ENCODE data around the gene TNF.
A peak's percentile ranks its signal among the peaks of the same experiment; 100 is the strongest.

Gene TNF

GRCh38 chr6:31558318-31558625, 17.1 kb upstream of the TNF start:
- Histone ChIP-seq H3K36me3 (ENCODE audit: control insufficient read depth in 1 of 2, insufficient read depth in 2 of 2, low read length in 2 of 2) (peaks cover 14 to 31% of the 10 kb centered on the region in 2 donors), H3K27me3 (ENCODE audit: control insufficient read depth in 1 of 2, insufficient read depth in 2 of 2, low read length in 2 of 2) (no peaks in the 10 kb centered on the region), H3K4me1 (ENCODE audit: control insufficient read depth in 1 of 2, insufficient read depth in 2 of 2, low read length in 2 of 2) (peaks cover 25 to 33% of the 10 kb centered on the region in 2 donors), H3K4me3 (ENCODE audit: low read depth in 1 of 2, low read length in 2 of 2) (no peak overlapping the region), H3K27ac (ENCODE audit: low read depth, low read length) (no peak overlapping the region), H3K9ac (ENCODE audit: low read depth in 1 of 2, low read length in 2 of 2) (peak overlapping the region in 1 of 2 donors; percentile 18), H3K9me3 (ENCODE audit: control insufficient read depth in 1 of 2, low read length in 2 of 2) (no peaks in the 10 kb centered on the region)

- peak overlapping the region; percentile 10 for H3K27ac ChIP-seq (ENCODE audit: low read depth, low read length)
- peaks cover 14 to 30% of the 10 kb centered on the region in 2 donors for H3K36me3 ChIP-seq (ENCODE audit: control insufficient read depth in 1 of 2, insufficient read depth in 2 of 2, low read length in 2 of 2)
- H3K4me3 ChIP-seq (ENCODE audit: low read depth in 1 of 2, low read length in 2 of 2), result peak overlapping the region in 1 of 2 donors; percentile 23
- no peaks in the 10 kb centered on the region for H3K9me3 ChIP-seq (ENCODE audit: control insufficient read depth in 1 of 2, low read length in 2 of 2)
- H3K9ac ChIP-seq (ENCODE audit: low read depth in 1 of 2, low read length in 2 of 2), result peak overlapping the region in 1 of 2 donors; percentile 18
- H3K27me3 ChIP-seq (ENCODE audit: control insufficient read depth in 1 of 2, insufficient read depth in 2 of 2, low read length in 2 of 2), result no peaks in the 10 kb centered on the region
- H3K4me1 ChIP-seq (ENCODE audit: control insufficient read depth in 1 of 2, insufficient read depth in 2 of 2, low read length in 2 of 2), result peaks cover 25 to 33% of the 10 kb centered on the region in 2 donors
Measured at GRCh38 chr6:31558631-31559500, 16.5 kb upstream of the TNF start.

GRCh38 chr6:31559606-31559957, 15.8 kb upstream of the TNF start:
- Histone ChIP-seq H3K4me3 (ENCODE audit: low read depth in 1 of 2, low read length in 2 of 2) (peak overlapping the region; percentile 2 to 22), H3K9me3 (ENCODE audit: control insufficient read depth in 1 of 2, low read length in 2 of 2) (no peaks in the 10 kb centered on the region), H3K27ac (ENCODE audit: low read depth, low read length) (peak overlapping the region; percentile 14), H3K4me1 (ENCODE audit: control insufficient read depth in 1 of 2, insufficient read depth in 2 of 2, low read length in 2 of 2) (peaks cover 25 to 33% of the 10 kb centered on the region in 2 donors), H3K27me3 (ENCODE audit: control insufficient read depth in 1 of 2, insufficient read depth in 2 of 2, low read length in 2 of 2) (no peaks in the 10 kb centered on the region), H3K9ac (ENCODE audit: low read depth in 1 of 2, low read length in 2 of 2) (no peak overlapping the region), H3K36me3 (ENCODE audit: control insufficient read depth in 1 of 2, insufficient read depth in 2 of 2, low read length in 2 of 2) (peaks cover 14 to 30% of the 10 kb centered on the region in 2 donors)

DNA sequence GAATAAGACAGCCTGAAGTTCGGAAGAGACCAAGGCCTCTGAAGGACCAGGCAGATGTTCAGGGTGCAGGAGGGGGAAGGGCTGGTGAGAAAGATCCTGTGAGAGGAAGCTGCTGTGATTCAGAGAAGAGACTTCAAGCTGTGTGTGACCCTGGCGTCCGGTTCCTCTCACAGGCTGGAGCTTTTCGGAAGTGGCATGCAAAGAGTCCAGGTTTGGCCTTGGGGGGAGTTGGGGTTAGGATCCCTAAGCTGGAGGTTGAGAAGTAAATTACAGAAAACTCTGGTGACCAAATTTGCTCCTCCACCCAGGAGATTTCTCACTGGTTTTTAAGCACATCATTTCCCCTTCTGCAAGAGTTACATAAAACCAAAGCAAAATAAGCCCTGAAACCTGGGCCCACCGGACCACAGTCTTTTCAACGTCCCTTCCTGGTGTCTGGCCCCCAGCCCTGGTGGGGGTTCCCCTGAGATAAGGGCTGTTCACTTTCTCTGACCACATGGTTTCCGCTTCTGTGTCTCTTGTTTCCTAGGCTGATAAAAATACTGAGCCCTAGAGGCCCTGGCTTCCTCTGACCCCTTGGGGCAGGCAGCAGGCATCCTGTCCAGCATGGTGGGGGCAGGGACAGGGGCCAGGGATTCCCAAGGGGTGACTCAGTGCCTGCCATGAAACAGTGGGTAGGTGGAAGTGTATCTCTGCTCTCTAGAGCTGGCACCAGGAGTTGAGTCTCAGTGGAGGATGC, 15.2 kb upstream of the TNF start:
- Histone ChIP-seq H3K36me3 (ENCODE audit: control insufficient read depth in 1 of 2, insufficient read depth in 2 of 2, low read length in 2 of 2) (peaks cover 14 to 27% of the 10 kb centered on the region in 2 donors), H3K4me3 (ENCODE audit: low read depth in 1 of 2, low read length in 2 of 2) (peak overlapping the region; percentile 2 to 22), H3K9me3 (ENCODE audit: control insufficient read depth in 1 of 2, low read length in 2 of 2) (no peaks in the 10 kb centered on the region), H3K27me3 (ENCODE audit: control insufficient read depth in 1 of 2, insufficient read depth in 2 of 2, low read length in 2 of 2) (peaks cover 0 to under 1% of the 10 kb centered on the region in 2 donors), H3K4me1 (ENCODE audit: control insufficient read depth in 1 of 2, insufficient read depth in 2 of 2, low read length in 2 of 2) (peaks cover 25 to 33% of the 10 kb centered on the region in 2 donors), H3K27ac (ENCODE audit: low read depth, low read length) (peak overlapping the region; percentile 14), H3K9ac (ENCODE audit: low read depth in 1 of 2, low read length in 2 of 2) (no peak overlapping the region)

DNA sequence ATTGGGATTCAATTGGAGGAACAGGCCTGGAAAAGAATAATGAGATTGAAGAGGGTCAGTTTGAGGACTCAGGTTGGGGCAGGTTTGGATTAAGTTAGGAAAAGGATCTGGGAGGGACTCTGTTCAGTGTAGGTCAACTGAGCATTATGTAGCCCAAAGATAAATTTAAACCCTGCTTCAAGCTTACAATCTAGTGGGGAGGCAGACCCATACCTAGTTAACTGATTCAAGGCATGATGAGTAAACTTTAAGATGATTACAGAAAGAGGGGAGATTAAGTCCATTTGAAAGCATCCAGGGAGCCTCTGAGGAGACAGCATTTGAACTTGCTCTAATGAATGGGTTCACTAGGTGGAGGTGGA, 14.7 kb upstream of the TNF start:
- Histone ChIP-seq H3K36me3 (ENCODE audit: control insufficient read depth in 1 of 2, insufficient read depth in 2 of 2, low read length in 2 of 2) (peaks cover 14 to 27% of the 10 kb centered on the region in 2 donors), H3K27me3 (ENCODE audit: control insufficient read depth in 1 of 2, insufficient read depth in 2 of 2, low read length in 2 of 2) (peaks cover 0 to 4% of the 10 kb centered on the region in 2 donors), H3K9me3 (ENCODE audit: control insufficient read depth in 1 of 2, low read length in 2 of 2) (no peaks in the 10 kb centered on the region), H3K4me3 (ENCODE audit: low read depth in 1 of 2, low read length in 2 of 2) (no peak overlapping the region), H3K27ac (ENCODE audit: low read depth, low read length) (no peak overlapping the region), H3K9ac (ENCODE audit: low read depth in 1 of 2, low read length in 2 of 2) (no peak overlapping the region), H3K4me1 (ENCODE audit: control insufficient read depth in 1 of 2, insufficient read depth in 2 of 2, low read length in 2 of 2) (peaks cover 25 to 33% of the 10 kb centered on the region in 2 donors)

DNA sequence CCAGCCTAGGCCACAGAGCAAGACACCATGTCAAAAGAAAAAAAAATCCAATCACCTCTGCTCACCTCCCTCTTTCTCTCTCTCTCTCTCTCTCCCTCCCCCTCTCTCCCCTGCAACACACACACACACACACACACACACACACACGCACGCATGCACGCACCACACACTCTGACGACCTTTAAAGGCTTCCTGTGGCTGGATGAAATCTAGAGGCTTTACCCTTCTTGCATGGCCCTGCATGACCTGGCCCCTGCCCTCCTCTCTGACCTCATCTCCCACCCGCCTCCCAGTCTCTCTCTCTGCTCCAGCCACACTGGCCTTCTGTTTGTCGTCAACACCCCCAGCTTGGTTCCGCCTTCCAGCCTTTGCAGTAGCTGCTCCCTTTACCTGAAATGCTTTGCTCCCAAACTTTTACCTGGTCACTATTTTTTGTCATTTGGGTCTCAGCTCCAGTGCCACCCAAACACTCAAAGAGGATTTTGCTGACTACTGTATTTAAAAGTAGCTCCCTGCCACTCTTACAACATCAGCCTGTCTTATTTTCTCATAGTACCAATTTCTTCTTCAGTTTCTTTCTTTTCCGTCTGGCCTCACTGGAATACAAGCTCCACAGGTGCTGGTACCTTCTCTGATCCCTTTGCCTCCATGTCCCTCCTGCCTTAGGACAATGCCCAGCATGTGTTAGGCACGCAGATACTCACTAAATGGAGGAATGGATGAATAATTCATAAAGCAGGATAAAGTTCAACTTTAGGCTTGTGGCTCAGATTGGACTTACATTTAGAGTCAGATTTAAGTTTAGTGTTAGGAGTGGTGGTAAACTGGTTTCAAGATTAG, 7.6 kb upstream of the TNF start:
- Histone ChIP-seq H3K36me3 (ENCODE audit: control insufficient read depth in 1 of 2, insufficient read depth in 2 of 2, low read length in 2 of 2) (no peaks in the 10 kb centered on the region), H3K4me1 (ENCODE audit: control insufficient read depth in 1 of 2, insufficient read depth in 2 of 2, low read length in 2 of 2) (peaks cover 0 to 12% of the 10 kb centered on the region in 2 donors), H3K27me3 (ENCODE audit: control insufficient read depth in 1 of 2, insufficient read depth in 2 of 2, low read length in 2 of 2) (peaks cover 0 to 4% of the 10 kb centered on the region in 2 donors), H3K27ac (ENCODE audit: low read depth, low read length) (no peak overlapping the region), H3K4me3 (ENCODE audit: low read depth in 1 of 2, low read length in 2 of 2) (no peak overlapping the region), H3K9me3 (ENCODE audit: control insufficient read depth in 1 of 2, low read length in 2 of 2) (no peaks in the 10 kb centered on the region), H3K9ac (ENCODE audit: low read depth in 1 of 2, low read length in 2 of 2) (no peak overlapping the region)

DNA sequence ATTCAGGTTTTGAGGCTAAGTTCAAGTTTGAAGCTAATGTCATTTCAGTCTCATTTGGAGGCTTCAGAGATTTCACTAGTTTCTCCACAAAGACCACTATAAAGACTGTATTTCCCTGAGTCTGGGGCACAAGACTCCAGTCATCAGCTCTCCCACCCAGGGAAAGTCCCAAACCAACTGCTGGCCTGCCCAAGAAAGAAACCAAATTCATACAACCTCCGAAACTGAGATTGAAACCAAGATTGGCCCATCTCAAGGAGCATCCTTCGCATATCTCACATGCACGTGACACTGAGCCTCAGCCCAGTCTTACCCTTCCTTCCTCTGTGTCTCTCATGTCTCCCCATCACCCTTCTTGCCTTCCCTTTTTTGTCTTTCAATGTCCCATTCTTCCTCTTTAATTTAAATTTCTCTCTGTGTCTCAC, 6.8 kb upstream of the TNF start:
- H3K4me1 ChIP-seq (ENCODE audit: control insufficient read depth in 1 of 2, insufficient read depth in 2 of 2, low read length in 2 of 2), result peaks cover 0 to 12% of the 10 kb centered on the region in 2 donors
- no peak overlapping the region for H3K9ac ChIP-seq (ENCODE audit: low read depth in 1 of 2, low read length in 2 of 2)
- H3K36me3 ChIP-seq (ENCODE audit: control insufficient read depth in 1 of 2, insufficient read depth in 2 of 2, low read length in 2 of 2), result no peaks in the 10 kb centered on the region
- H3K9me3 ChIP-seq (ENCODE audit: control insufficient read depth in 1 of 2, low read length in 2 of 2), result no peaks in the 10 kb centered on the region
- H3K27ac ChIP-seq (ENCODE audit: low read depth, low read length), result no peak overlapping the region
- H3K27me3 ChIP-seq (ENCODE audit: control insufficient read depth in 1 of 2, insufficient read depth in 2 of 2, low read length in 2 of 2), result peaks cover 0 to 4% of the 10 kb centered on the region in 2 donors
- no peak overlapping the region for H3K4me3 ChIP-seq (ENCODE audit: low read depth in 1 of 2, low read length in 2 of 2)

DNA sequence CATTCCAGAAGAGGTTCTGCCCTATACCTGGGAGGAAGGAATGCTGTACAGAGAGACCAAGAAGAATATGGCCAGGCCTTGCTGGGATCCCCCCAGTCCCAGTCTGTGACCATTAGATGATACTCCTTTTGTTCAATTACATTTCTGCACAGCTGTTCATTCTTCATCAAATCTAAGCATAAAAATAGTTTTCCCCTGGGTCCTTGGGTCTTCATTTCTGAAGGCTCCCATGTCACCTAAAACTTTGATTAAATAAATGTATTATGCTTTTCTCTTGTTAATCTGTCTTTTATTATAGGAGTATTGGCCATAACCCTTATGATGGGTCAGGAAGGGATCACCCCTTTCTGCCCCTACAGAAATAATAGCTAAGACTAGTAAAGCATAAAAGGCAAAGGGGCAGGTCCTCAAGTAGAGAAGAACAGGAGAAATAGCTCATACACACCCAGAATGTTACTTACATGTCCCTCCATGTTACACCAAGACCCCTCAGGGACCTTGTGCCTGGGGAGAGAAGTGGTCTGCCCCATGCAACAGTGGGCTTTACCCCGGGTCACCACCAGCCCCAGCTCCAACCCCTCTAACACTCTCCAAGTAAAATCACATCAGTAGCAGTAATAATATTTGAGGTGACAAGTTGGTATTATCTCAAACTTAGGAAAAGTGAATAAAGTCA, 5.4 kb upstream of the TNF start:
- no peaks in the 10 kb centered on the region for H3K36me3 ChIP-seq (ENCODE audit: control insufficient read depth in 1 of 2, insufficient read depth in 2 of 2, low read length in 2 of 2)
- no peaks in the 10 kb centered on the region for H3K9me3 ChIP-seq (ENCODE audit: control insufficient read depth in 1 of 2, low read length in 2 of 2)
- H3K4me3 ChIP-seq (ENCODE audit: low read depth in 1 of 2, low read length in 2 of 2), result no peak overlapping the region
- peaks cover 0 to 12% of the 10 kb centered on the region in 2 donors for H3K4me1 ChIP-seq (ENCODE audit: control insufficient read depth in 1 of 2, insufficient read depth in 2 of 2, low read length in 2 of 2)
- H3K9ac ChIP-seq (ENCODE audit: low read depth in 1 of 2, low read length in 2 of 2), result no peak overlapping the region
- no peak overlapping the region for H3K27ac ChIP-seq (ENCODE audit: low read depth, low read length)
- H3K27me3 ChIP-seq (ENCODE audit: control insufficient read depth in 1 of 2, insufficient read depth in 2 of 2, low read length in 2 of 2), result peaks cover 0 to 4% of the 10 kb centered on the region in 2 donors

DNA sequence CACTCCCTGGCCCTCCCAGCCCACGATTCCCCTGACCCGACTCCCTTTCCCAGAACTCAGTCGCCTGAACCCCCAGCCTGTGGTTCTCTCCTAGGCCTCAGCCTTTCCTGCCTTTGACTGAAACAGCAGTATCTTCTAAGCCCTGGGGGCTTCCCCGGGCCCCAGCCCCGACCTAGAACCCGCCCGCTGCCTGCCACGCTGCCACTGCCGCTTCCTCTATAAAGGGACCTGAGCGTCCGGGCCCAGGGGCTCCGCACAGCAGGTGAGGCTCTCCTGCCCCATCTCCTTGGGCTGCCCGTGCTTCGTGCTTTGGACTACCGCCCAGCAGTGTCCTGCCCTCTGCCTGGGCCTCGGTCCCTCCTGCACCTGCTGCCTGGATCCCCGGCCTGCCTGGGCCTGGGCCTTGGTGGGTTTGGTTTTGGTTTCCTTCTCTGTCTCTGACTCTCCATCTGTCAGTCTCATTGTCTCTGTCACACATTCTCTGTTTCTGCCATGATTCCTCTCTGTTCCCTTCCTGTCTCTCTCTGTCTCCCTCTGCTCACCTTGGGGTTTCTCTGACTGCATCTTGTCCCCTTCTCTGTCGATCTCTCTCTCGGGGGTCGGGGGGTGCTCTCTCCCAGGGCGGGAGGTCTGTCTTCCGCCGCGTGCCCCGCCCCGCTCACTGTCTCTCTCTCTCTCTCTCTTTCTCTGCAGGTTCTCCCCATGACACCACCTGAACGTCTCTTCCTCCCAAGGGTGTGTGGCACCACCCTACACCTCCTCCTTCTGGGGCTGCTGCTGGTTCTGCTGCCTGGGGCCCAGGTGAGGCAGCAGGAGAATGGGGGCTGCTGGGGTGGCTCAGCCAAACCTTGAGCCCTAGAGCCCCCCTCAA, 3.1 kb upstream of the TNF start, which contains the start of gene LTA:
Gene LTA, plus strand, starts transcription at position 249 of the 871 bp plus-strand sequence. Its CDS starts 454 bp downstream, at position 703.
- Histone ChIP-seq H3K4me3 (ENCODE audit: low read depth in 1 of 2, low read length in 2 of 2) (peak within 1 kb of the TSS; percentile 20 to 44), H3K36me3 (ENCODE audit: control insufficient read depth in 1 of 2, insufficient read depth in 2 of 2, low read length in 2 of 2) (no peaks in the 10 kb centered on the region), H3K9me3 (ENCODE audit: control insufficient read depth in 1 of 2, low read length in 2 of 2) (no peaks in the 10 kb centered on the region), H3K27me3 (ENCODE audit: control insufficient read depth in 1 of 2, insufficient read depth in 2 of 2, low read length in 2 of 2) (peaks cover 0 to 5% of the 10 kb centered on the region in 2 donors), H3K27ac (ENCODE audit: low read depth, low read length) (no peak within 1 kb of the TSS), H3K4me1 (ENCODE audit: control insufficient read depth in 1 of 2, insufficient read depth in 2 of 2, low read length in 2 of 2) (peaks cover 0 to 12% of the 10 kb centered on the region in 2 donors), H3K9ac (ENCODE audit: low read depth in 1 of 2, low read length in 2 of 2) (peak within 1 kb of the TSS in 1 of 2 donors; percentile 10)
